ENCODE data around the gene SPATA3. TPM values are rescaled to one million over a fixed set of nuclear protein-coding genes. Genes with fewer than 3 reads are reported as not detected.

The SPATA3 gene
- polyA plus RNA-seq, 1 donor (not counting 4 experiments of a cell fraction or from before 2014, with no cell fraction given), result not detected

DNA sequence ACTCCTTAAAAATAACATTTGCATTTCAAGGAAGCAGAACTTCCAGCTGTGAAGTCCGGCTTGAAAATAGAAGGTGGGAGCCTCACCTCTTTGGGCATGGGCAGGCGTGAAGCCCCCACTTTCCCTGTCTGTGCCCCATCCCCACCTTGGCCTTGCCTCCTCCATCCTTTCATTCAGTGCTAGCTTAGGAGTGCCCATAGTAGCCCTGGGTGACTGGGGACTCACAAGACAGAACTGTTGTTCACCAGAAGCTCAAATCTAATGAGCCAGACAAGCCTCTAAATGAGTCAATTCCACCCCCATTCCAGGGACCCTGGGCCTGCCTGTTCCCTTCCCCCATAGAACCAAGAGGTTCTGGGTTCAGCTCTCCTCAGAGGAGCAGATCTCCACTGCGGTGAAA, 20.0 kb downstream of the SPATA3 start:
- Histone ChIP-seq H3K9me3 (ENCODE audit: control insufficient read depth, low read depth, low read length) (no peaks in the 10 kb centered on the region), H3K4me2 (ENCODE audit: control insufficient read depth, extremely low read depth, insufficient read depth, low read depth, low read length) (no peak overlapping the region), H3K79me2 (ENCODE audit: control insufficient read depth, insufficient read depth, low read length) (no peaks in the 10 kb centered on the region), H3K9ac (ENCODE audit: control insufficient read depth, extremely low read depth, insufficient read depth, low read length) (no peak overlapping the region), H4K20me1 (ENCODE audit: control insufficient read depth, extremely low read depth, insufficient read depth, low read length) (no peaks in the 10 kb centered on the region), H3K9me1 (ENCODE audit: control insufficient read depth, extremely low read depth, insufficient read depth, low read length) (no peaks in the 10 kb centered on the region), H3K4me3 (ENCODE audit: control insufficient read depth in 2 of 3, extremely low read depth in 1 of 3, insufficient read depth in 2 of 3, low read depth in 1 of 3, low read length in 3 of 3) (no peak overlapping the region), H3K36me3 (ENCODE audit: control insufficient read depth in 2 of 2, extremely low read depth in 1 of 2, insufficient read depth in 2 of 2, low read length in 2 of 2) (no peaks in the 10 kb centered on the region), H3K4me1 (ENCODE audit: control insufficient read depth, extremely low read depth, insufficient read depth, low read length) (no peaks in the 10 kb centered on the region), H3K27me3 (ENCODE audit: control insufficient read depth, extremely low read depth, insufficient read depth, low read length) (peaks cover 8% of the 10 kb centered on the region), H2AFZ (ENCODE audit: control insufficient read depth, low read length) (no peak overlapping the region), H3K27ac (ENCODE audit: control insufficient read depth, insufficient read depth, low read length) (no peak overlapping the region)
- TF ChIP-seq EZH2 (IDR thresholded peaks at IDR 0.05; ENCODE audit: low read length), result no peak
- TF ChIP-seq, protein P1, sequence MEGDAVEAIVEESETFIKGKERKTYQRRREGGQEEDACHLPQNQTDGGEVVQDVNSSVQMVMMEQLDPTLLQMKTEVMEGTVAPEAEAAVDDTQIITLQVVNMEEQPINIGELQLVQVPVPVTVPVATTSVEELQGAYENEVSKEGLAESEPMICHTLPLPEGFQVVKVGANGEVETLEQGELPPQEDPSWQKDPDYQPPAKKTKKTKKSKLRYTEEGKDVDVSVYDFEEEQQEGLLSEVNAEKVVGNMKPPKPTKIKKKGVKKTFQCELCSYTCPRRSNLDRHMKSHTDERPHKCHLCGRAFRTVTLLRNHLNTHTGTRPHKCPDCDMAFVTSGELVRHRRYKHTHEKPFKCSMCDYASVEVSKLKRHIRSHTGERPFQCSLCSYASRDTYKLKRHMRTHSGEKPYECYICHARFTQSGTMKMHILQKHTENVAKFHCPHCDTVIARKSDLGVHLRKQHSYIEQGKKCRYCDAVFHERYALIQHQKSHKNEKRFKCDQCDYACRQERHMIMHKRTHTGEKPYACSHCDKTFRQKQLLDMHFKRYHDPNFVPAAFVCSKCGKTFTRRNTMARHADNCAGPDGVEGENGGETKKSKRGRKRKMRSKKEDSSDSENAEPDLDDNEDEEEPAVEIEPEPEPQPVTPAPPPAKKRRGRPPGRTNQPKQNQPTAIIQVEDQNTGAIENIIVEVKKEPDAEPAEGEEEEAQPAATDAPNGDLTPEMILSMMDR (optimal IDR thresholded peaks at IDR 0.05 in 1 of 3, IDR thresholded peaks at IDR 0.05 in 1 of 3, conservative IDR thresholded peaks at IDR 0.05 in 1 of 3; ENCODE audit: extremely low read depth in 1 of 3, insufficient read depth in 2 of 3, low read length in 3 of 3), result no peak
- DNase-seq (ENCODE audit: low read depth, low spot score), result no peak
- no peak for FAIRE-seq
- dilution Hi-C loops (cut with MboI; ENCODE audit: extremely low pct_ligation_motif_present, low sequenced_read_pairs), result no loop called here

DNA sequence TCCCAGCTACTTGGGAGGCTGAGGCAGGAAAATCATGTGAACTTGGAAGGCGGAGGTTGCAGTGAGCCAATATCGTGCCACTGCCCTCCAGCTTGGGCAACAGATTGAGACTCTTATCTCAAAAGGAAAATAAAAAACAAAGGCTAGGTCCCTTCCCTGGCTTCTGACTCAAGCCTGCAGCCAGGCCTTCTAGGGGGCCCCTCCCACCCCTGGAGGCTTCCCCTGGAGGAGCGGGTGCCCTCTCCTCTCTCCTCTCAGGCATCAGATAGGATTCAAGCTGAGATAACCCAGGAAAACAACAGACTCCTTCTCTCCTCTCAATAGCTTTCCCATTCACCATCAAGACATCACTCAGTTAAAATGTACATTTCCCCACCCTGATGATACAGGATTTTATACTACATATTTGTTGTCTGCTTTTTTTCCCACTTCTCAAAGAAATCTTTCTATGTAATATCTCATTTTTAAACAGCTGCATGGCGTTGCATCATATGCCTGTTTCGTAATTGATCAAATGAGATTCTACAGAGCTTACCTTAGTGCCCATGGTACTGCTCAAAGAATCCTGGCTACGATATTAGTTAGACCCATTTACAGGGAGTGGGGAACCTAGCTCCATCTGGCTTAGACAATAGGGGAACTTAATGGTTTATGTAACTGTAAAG, 20.8 kb downstream of the SPATA3 start:
- Histone ChIP-seq H3K9ac (ENCODE audit: control insufficient read depth, extremely low read depth, insufficient read depth, low read length) (no peak overlapping the region), H3K27ac (ENCODE audit: control insufficient read depth, insufficient read depth, low read length) (no peak overlapping the region), H2AFZ (ENCODE audit: control insufficient read depth, low read length) (no peak overlapping the region), H3K9me1 (ENCODE audit: control insufficient read depth, extremely low read depth, insufficient read depth, low read length) (no peaks in the 10 kb centered on the region), H3K79me2 (ENCODE audit: control insufficient read depth, insufficient read depth, low read length) (no peaks in the 10 kb centered on the region), H3K4me2 (ENCODE audit: control insufficient read depth, extremely low read depth, insufficient read depth, low read depth, low read length) (no peak overlapping the region), H3K4me3 (ENCODE audit: control insufficient read depth in 2 of 3, extremely low read depth in 1 of 3, insufficient read depth in 2 of 3, low read depth in 1 of 3, low read length in 3 of 3) (no peak overlapping the region), H4K20me1 (ENCODE audit: control insufficient read depth, extremely low read depth, insufficient read depth, low read length) (no peaks in the 10 kb centered on the region), H3K27me3 (ENCODE audit: control insufficient read depth, extremely low read depth, insufficient read depth, low read length) (peaks cover 6% of the 10 kb centered on the region), H3K36me3 (ENCODE audit: control insufficient read depth in 2 of 2, extremely low read depth in 1 of 2, insufficient read depth in 2 of 2, low read length in 2 of 2) (no peaks in the 10 kb centered on the region), H3K9me3 (ENCODE audit: control insufficient read depth, low read depth, low read length) (no peaks in the 10 kb centered on the region), H3K4me1 (ENCODE audit: control insufficient read depth, extremely low read depth, insufficient read depth, low read length) (no peaks in the 10 kb centered on the region)
- DNase-seq (ENCODE audit: low read depth, low spot score) (no peak), FAIRE-seq (no peak)
- no peak for TF ChIP-seq EZH2 (IDR thresholded peaks at IDR 0.05; ENCODE audit: low read length)
- TF ChIP-seq, protein P1 (optimal IDR thresholded peaks at IDR 0.05 in 1 of 3, IDR thresholded peaks at IDR 0.05 in 1 of 3, conservative IDR thresholded peaks at IDR 0.05 in 1 of 3; ENCODE audit: extremely low read depth in 1 of 3, insufficient read depth in 2 of 3, low read length in 3 of 3), result no peak
- dilution Hi-C loops (cut with MboI; ENCODE audit: extremely low pct_ligation_motif_present, low sequenced_read_pairs), result no loop called here

Measured in keratinocyte (primary cell).